Measurements from ENCODE around the gene APOL4.
"Not testable (repeated sequence)": the region's sequence is repeated elsewhere in the genome, so short reads cannot be mapped to it uniquely, and the experiment has no call there.

APOL4 gene, protein sequence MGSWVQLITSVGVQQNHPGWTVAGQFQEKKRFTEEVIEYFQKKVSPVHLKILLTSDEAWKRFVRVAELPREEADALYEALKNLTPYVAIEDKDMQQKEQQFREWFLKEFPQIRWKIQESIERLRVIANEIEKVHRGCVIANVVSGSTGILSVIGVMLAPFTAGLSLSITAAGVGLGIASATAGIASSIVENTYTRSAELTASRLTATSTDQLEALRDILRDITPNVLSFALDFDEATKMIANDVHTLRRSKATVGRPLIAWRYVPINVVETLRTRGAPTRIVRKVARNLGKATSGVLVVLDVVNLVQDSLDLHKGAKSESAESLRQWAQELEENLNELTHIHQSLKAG

DNA sequence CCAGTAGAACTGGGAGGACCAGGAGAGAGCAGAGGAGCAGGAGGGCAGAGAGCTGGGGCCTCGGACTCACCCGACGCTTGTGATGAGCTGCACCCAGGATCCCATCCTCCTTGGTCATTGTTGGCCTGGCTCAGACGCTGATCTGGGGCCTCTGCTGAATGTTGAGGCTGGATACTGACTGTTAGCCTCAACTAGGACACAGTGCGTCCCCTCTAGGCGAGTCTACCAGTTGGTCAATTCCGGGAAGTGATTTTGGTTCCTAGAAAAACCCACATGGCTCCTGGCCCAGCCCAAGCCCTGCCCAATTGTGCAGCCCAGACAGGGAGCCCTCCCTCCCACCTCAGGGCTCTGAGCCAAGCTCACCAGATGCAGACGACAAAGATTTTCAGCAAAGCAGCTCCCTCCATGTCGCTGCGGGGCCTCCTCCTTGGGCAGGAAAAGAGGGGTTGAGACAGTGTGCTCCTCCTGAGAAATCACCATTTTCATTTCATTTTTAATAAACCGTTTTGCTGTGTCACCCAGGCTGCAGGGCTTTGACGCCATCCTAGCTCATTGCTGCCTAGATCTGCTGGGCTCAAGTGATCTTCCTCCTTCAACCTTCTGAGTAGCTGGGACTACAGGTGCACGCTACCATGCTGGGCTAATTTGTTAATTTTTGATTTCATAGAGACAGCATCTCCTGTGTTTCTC, at the start of gene APOL4:
TSS of gene APOL4 (minus strand) at position 180 of the 690 bp plus-strand sequence. CDS start at position 105, 75 bp downstream.
- no peak for DNase-seq (ENCODE audit: low read depth in 2 of 2, low spot score in 1 of 2)

GRCh38 chr22:36250292-36250960, 48.8 kb upstream of the APOL4 start:
- not testable (repeated sequence) for DNase-seq (ENCODE audit: low read depth in 2 of 2, low spot score in 1 of 2)

- no peak for DNase-seq (ENCODE audit: low read depth in 2 of 2, low spot score in 1 of 2)
These were observed 47.6 kb upstream of the APOL4 start for GRCh38 chr22:36249160-36249559.

DNA sequence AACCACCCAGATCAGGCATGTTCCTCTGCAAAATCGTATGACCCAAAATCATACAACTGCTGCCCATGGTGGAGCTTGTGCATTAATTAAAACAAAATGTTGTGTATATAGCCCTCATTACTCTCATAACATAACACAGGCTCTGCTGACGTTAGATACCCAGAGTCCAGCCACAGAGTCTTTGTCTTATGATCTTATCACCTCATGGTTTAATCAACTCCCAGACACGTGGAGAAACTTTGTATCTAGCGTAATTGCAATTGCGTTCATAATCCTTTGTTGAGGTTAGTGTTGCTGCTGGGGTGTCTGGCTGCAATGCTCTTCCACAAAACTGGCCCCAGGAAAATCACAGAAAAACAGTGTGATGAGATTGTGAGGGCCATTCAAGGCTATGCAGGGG, 46.3 kb upstream of the APOL4 start:
- DNase-seq (ENCODE audit: low read depth in 2 of 2, low spot score in 1 of 2), result no peak

GRCh38 chr22:36246718-36247117, 45.1 kb upstream of the APOL4 start:
- no peak for DNase-seq (ENCODE audit: low read depth in 2 of 2, low spot score in 1 of 2)

DNA sequence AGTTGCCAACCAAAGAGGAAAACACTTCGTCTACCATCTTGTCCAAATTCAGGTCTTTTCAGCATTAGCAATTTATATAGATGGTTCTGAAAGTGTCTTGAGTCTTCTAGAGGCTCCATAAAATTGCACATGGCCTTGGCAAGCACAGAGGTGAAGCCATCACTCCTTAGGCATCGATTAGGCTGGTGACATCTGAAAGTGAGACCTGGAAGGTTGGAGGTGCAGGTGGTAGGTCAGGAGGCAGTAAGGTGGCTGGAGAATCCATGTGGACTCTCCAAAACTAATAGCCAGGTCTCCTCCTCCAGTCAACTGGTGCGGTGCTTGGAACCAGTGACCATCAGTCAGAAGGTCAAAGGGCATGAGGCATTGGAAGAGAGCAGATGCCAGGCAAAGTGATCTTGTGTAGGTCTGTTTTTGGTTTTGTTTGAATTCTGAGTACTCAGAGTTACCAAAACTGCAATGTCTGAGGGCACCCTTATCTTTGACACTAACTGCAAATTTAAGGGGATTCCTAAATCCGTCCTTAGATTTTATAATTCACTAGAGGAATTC, 44.3 kb upstream of the APOL4 start:
- DNase-seq (ENCODE audit: low read depth in 2 of 2, low spot score in 1 of 2), result no peak

DNA sequence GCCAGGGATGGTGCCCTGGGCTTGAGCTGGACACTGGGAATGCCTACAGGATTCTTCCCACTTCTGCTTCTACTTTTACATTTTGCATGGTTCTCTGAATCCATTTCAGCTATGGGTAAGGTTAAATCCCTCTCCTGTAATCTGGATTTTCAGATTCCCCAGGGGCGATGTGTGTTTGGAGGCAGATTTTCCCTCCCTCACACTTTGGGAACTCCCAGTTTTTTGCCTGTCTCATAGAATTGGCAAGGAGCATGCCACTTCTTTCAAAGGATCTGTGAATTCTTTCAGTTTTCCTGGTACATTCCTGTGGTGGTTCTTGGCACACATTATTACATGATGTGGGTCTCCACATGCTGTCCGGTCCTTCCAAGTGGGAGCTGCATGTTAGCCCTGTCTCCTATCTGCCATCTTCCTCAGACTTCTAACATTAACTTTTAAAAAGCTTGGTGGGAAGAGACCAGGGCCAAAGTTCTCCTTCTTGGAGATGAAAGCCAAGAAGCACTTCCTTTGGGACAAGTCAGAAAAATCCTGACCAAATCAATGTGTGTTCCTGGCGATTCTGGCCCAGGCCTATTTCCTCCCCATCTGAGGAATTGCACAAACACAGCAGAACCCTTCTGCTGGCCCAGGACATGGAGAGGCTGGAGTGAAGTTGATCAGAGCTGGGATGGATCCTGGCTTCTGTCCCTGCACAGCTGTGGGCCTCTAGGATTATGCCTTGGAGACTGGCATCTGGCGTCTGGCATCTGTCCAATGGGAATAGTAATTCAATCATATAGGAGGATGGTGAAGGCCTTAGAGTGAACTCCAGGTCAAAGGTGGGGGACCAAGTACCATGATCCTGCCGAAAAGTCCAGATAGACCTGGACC, 43.1 kb upstream of the APOL4 start:
- DNase-seq (ENCODE audit: low read depth in 2 of 2, low spot score in 1 of 2), result no peak

DNA sequence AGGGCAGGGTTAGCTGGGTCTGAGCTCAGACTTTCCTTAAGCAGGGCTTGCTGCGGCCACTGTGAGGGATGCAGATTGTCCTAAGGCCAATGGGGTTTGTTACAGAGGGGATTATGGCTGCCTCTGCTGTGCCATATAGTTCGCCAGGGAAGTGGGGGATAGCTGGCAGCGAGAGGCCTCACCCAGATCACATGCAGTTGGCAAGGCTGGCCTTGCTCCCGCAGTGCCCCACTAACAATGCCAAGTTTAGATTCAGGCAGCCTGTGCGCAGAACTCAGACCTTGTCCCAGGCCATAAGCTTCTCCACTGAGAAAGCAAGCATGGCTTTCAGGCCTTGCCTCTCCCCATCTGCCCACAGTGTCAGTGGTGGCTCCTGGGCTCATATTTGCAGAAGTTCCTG, 42.4 kb upstream of the APOL4 start:
- no peak for DNase-seq (ENCODE audit: low read depth in 2 of 2, low spot score in 1 of 2)

GRCh38 chr22:36239401-36240171, 38.0 kb upstream of the APOL4 start, which contains the start of gene APOL2:
TSS of gene APOL2 (minus strand) at chr22:36239527. CDS start at chr22:36233162, 6,365 bp downstream.
- DNase-seq (ENCODE audit: low read depth in 2 of 2, low spot score in 1 of 2), result peak; percentile 70

GRCh38 chr22:36239150-36239400, 37.5 kb upstream of the APOL4 start:
- DNase-seq (ENCODE audit: low read depth in 2 of 2, low spot score in 1 of 2), result no peak

DNA sequence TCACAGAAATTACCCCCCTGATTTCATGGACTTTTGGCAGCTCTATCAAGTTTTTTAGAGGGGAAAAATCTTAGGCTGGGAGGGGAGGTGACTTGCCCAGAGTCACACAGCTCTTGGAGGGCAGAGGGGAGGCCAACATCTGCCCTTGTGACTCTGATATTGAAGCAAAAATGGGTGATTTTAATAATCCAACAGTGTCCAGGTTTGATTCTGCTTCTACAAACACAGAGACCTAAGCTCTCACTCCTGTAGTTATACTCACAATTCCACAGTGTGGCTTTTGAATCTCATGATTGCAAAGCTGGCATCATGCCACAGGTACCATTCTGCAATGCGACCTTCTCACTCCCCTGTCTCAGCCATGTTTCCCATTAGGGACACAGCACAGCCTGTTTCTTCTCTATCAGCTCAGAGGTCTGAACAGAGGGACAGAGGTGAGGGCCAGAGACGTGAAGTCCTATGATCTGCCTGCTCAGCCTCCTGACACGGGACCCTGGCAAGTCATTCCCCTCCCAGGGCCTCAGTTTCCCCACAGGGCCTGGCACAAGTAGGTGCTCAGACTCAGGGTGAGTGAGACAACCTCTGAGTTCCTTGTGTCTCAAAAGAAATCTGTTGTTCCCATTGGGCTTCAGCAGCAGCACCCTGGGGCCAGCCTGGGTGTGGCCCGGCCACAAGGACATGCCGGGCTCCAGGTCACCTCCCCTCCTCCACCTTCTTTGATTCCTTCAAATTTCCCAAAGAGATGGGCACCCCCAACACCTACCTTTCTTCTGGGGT, 37.0 kb upstream of the APOL4 start:
- no peak for DNase-seq (ENCODE audit: low read depth in 2 of 2, low spot score in 1 of 2)

GRCh38 chr22:36237462-36238372, 36.1 kb upstream of the APOL4 start:
- no peak for DNase-seq (ENCODE audit: low read depth in 2 of 2, low spot score in 1 of 2)

DNA sequence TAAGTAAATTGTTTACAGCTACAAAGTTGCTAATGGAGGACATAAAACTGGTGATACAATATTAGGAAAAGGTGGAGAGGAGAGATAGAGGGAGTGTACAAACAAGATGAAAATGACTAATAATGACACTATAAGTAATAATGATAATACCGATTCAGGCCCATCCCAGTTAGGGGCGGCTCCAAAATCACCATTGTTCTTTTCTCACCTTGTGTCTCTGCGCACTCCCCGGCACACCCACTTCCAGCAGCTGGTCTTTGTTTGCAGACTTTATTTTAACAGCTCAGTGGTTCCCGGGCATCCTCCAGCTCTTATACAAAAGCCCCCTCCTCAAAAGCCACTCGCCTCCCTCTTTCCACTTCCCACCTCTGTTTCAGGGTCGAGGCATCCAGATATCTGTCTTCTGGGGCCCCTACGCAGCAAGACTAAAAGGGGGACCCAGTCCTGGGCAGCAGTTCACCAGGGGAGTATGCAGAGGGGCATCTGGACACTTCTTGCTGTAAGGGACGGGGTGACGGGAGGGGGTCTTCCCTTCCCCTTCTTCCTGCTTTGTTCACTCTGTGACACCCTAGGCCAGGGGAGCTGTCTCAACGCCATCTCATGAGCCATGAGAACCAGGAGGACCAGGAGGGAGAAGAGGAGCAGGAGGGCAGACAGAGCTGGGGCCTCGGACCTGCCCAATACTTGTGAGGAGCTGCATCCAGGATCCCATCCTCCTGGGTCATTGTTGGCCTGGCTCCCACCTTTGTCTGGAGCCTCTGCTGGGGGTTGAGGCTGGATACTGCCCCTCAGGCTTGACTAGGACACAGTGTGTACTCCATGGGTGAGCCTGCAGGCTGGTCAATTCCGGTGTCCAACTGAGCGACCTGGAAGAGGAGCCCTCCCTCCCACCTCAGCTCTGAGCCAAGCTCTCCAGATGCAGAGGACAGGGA, 35.0 kb upstream of the APOL4 start:
- no peak for DNase-seq (ENCODE audit: low read depth in 2 of 2, low spot score in 1 of 2)

GRCh38 chr22:36235585-36235984, 34.0 kb upstream of the APOL4 start:
- no peak for DNase-seq (ENCODE audit: low read depth in 2 of 2, low spot score in 1 of 2)

DNA sequence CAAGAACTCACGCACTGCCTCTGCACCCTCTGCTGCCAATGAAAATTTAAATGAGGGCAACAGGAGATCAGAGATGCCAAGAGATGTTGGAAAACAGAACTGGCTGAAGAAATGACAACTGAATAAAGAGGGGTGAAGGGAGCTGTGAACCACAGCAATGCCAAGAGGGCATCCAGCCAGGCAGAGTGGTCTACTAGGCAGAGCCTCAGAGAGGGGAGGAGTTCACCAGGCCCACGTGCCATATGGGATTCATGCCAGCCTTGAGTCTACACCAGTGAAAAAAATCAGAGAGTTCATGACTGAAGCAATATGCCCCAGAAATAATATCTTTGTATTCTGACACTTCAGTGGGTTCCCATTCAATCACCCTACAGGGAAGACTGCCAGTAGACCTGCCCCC, 33.3 kb upstream of the APOL4 start:
- no peak for DNase-seq (ENCODE audit: low read depth in 2 of 2, low spot score in 1 of 2)

- DNase-seq (ENCODE audit: low read depth in 2 of 2, low spot score in 1 of 2), result no peak
These were observed 32.6 kb upstream of the APOL4 start for GRCh38 chr22:36234213-36234612.

GRCh38 chr22:36233796-36234195, 32.2 kb upstream of the APOL4 start:
- no peak for DNase-seq (ENCODE audit: low read depth in 2 of 2, low spot score in 1 of 2)

Data from stimulated activated CD8-positive, alpha-beta memory T cell treated with anti-CD3 and anti-CD28 coated beads, Interleukin-4, amount 100 ng/mL, for 4 hours (primary cell).